Measurements from ENCODE around the gene NOTO. TPM values are rescaled to one million over a fixed set of nuclear protein-coding genes. Genes with fewer than 3 reads are reported as not detected.

The NOTO gene
- total and polyA plus RNA-seq, 10 of the 15 experiments (the other 5 are each of a cell fraction or from before 2014, with no cell fraction given) = not detected

- TF ChIP-seq, protein P1, sequence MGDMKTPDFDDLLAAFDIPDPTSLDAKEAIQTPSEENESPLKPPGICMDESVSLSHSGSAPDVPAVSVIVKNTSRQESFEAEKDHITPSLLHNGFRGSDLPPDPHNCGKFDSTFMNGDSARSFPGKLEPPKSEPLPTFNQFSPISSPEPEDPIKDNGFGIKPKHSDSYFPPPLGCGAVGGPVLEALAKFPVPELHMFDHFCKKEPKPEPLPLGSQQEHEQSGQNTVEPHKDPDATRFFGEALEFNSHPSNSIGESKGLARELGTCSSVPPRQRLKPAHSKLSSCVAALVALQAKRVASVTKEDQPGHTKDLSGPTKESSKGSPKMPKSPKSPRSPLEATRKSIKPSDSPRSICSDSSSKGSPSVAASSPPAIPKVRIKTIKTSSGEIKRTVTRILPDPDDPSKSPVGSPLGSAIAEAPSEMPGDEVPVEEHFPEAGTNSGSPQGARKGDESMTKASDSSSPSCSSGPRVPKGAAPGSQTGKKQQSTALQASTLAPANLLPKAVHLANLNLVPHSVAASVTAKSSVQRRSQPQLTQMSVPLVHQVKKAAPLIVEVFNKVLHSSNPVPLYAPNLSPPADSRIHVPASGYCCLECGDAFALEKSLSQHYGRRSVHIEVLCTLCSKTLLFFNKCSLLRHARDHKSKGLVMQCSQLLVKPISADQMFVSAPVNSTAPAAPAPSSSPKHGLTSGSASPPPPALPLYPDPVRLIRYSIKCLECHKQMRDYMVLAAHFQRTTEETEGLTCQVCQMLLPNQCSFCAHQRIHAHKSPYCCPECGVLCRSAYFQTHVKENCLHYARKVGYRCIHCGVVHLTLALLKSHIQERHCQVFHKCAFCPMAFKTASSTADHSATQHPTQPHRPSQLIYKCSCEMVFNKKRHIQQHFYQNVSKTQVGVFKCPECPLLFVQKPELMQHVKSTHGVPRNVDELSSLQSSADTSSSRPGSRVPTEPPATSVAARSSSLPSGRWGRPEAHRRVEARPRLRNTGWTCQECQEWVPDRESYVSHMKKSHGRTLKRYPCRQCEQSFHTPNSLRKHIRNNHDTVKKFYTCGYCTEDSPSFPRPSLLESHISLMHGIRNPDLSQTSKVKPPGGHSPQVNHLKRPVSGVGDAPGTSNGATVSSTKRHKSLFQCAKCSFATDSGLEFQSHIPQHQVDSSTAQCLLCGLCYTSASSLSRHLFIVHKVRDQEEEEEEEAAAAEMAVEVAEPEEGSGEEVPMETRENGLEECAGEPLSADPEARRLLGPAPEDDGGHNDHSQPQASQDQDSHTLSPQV (IDR thresholded peaks at IDR 0.05) = no peak
- TF ChIP-seq MXI1 (IDR thresholded peaks at IDR 0.05; ENCODE audit: low read depth, low read length) (peak; percentile 61; the same call in 1 of the 2 replicates), MTA2 (IDR thresholded peaks at IDR 0.05; ENCODE audit: low read depth) (no peak), ATF3 (IDR thresholded peaks at IDR 0.05; ENCODE audit: borderline replicate concordance, extremely low read depth, low read depth, low read length) (no peak), STAT3 (IDR thresholded peaks at IDR 0.05; ENCODE audit: low read depth, low read length) (no peak), ELK1 (IDR thresholded peaks at IDR 0.05; ENCODE audit: low read depth, low read length) (no peak), EGR1 (IDR thresholded peaks at IDR 0.05; ENCODE audit: borderline replicate concordance in 1 of 2, low read depth in 2 of 2, low read length in 2 of 2) (peak in 1 of 2 experiments; percentile 52; a peak in 2 of 3 replicates), LARP7 (IDR thresholded peaks at IDR 0.05) (peak; percentile 83), NR2C1 (IDR thresholded peaks at IDR 0.05) (peak; percentile 67), KLF5 (IDR thresholded peaks at IDR 0.05; ENCODE audit: partially characterized antibody) (peak; percentile 85), ESRRA (IDR thresholded peaks at IDR 0.05; ENCODE audit: low read length) (no peak), ZNF622 (IDR thresholded peaks at IDR 0.05) (no peak), SREBF2 (IDR thresholded peaks at IDR 0.05; ENCODE audit: low read length) (no peak), BCL11A (IDR thresholded peaks at IDR 0.05; ENCODE audit: low read depth, low read length) (no peak), DPF2 (IDR thresholded peaks at IDR 0.05) (peak; percentile 57), RAD51 (IDR thresholded peaks at IDR 0.05) (no peak), NBN (IDR thresholded peaks at IDR 0.05) (peak; percentile 92), CHD2 (IDR thresholded peaks at IDR 0.05; ENCODE audit: borderline replicate concordance, low read depth, low read length) (peak; percentile 46; the same call in 1 of the 2 replicates)
- TF ChIP-seq, protein P2, sequence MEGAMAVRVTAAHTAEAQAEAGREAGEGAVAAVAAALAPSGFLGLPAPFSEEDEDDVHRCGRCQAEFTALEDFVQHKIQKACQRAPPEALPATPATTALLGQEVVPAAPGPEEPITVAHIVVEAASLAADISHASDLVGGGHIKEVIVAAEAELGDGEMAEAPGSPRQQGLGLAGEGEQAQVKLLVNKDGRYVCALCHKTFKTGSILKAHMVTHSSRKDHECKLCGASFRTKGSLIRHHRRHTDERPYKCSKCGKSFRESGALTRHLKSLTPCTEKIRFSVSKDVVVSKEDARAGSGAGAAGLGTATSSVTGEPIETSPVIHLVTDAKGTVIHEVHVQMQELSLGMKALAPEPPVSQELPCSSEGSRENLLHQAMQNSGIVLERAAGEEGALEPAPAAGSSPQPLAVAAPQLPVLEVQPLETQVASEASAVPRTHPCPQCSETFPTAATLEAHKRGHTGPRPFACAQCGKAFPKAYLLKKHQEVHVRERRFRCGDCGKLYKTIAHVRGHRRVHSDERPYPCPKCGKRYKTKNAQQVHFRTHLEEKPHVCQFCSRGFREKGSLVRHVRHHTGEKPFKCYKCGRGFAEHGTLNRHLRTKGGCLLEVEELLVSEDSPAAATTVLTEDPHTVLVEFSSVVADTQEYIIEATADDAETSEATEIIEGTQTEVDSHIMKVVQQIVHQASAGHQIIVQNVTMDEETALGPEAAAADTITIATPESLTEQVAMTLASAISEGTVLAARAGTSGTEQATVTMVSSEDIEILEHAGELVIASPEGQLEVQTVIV (IDR thresholded peaks at IDR 0.05; ENCODE audit: borderline replicate concordance, partially characterized antibody) = peak; percentile 15
- TF ChIP-seq, protein P3, sequence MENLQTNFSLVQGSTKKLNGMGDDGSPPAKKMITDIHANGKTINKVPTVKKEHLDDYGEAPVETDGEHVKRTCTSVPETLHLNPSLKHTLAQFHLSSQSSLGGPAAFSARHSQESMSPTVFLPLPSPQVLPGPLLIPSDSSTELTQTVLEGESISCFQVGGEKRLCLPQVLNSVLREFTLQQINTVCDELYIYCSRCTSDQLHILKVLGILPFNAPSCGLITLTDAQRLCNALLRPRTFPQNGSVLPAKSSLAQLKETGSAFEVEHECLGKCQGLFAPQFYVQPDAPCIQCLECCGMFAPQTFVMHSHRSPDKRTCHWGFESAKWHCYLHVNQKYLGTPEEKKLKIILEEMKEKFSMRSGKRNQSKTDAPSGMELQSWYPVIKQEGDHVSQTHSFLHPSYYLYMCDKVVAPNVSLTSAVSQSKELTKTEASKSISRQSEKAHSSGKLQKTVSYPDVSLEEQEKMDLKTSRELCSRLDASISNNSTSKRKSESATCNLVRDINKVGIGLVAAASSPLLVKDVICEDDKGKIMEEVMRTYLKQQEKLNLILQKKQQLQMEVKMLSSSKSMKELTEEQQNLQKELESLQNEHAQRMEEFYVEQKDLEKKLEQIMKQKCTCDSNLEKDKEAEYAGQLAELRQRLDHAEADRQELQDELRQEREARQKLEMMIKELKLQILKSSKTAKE (IDR thresholded peaks at IDR 0.05; ENCODE audit: low read depth, poor library complexity, severe bottlenecking) = no peak
Observed at GRCh38 chr2:73233932-73234832, 31.8 kb downstream of the NOTO start, which contains the start of gene CCT7 (continued).

Data from GM12878 (cell line).